Mucosa of stomach (tissue), 1 donor: ENCODE measurements around the gene CCL5.

Source experiments
- H3K27me3 ChIP-seq: one replicate; pipeline ENCODE4 v1.7.0; 2013; ENCODE audit warnings: mild to moderate bottlenecking, low read length; ENCODE audit not compliant: control insufficient read depth, insufficient read depth
- H3K36me3 ChIP-seq: one replicate; pipeline ENCODE4 v1.7.0; 2013; ENCODE audit warnings: low read length; ENCODE audit not compliant: control insufficient read depth, insufficient read depth
- H3K4me1 ChIP-seq: one replicate; pipeline ENCODE4 v1.7.0; 2013; ENCODE audit warnings: mild to moderate bottlenecking, low read length; ENCODE audit not compliant: control insufficient read depth, insufficient read depth
- H3K4me3 ChIP-seq: one replicate; pipeline ENCODE4 v1.7.0; 2013; ENCODE audit warnings: low read length
- H3K9ac ChIP-seq: one replicate; pipeline ENCODE4 v1.7.0; 2013; ENCODE audit warnings: mild to moderate bottlenecking, low read length, moderate library complexity
- H3K9me3 ChIP-seq: one replicate; pipeline ENCODE4 v1.7.0; 2013; ENCODE audit warnings: mild to moderate bottlenecking, low read length, moderate library complexity; ENCODE audit not compliant: control insufficient read depth
- donor health status: Pancreatic carcinoma.

Gene CCL5

DNA sequence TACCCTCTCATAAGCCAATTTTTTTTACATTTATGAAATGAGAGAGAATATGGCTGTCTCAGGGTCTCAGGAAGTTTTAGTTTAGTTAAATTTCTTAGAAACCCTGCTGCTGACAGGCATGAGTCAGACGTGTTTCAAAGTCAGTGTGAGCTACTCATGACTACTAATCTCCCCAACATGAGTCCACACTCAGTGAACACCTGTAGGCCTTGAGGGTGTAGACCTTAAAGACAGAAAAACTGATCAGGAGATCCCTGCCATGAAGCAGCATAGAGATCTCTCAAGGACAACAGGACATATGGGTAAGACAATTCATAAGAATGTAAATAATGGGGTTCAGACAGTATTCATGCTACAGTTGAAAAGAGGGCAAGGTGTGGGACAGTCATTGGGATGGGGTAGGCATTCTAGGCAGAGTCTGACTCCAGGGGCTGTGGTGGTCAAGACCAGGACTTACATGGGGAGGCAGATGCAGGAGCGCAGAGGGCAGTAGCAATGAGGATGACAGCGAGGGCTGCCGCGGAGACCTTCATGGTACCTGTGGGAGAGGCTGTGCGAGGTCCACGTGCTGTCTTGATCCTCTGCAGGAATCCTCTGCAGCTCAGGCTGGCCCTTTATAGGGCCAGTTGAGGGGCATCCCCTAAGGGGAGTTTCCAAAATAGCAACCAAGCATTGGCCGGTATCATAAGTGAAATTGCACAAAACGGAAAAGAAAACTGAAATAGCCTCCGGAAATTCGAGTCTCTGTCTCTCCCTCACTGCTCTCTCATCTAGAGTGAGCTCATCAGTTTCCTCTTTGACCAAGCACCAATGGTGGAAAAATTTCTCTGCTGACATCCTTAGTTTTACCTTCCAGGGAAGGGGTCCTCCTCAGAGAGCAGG, at the start of gene CCL5:
Gene CCL5, minus strand, starts transcription at position 588 of the 882 bp plus-strand sequence.
- H3K9me3 ChIP-seq = no peaks in the 10 kb centered on the region
- H3K4me3 ChIP-seq = no peak within 1 kb of the TSS
- no peaks in the 10 kb centered on the region for H3K4me1 ChIP-seq
- H3K9ac ChIP-seq = no peak within 1 kb of the TSS
- H3K36me3 ChIP-seq = no peaks in the 10 kb centered on the region
- H3K27me3 ChIP-seq = no peaks in the 10 kb centered on the region

GRCh38 chr17:35927714-35928113, 47.6 kb upstream of the CCL5 start:
- H3K27me3 ChIP-seq = no peaks in the 10 kb centered on the region
- H3K9ac ChIP-seq = no peak overlapping the region
- H3K4me1 ChIP-seq = peaks cover 5% of the 10 kb centered on the region
- no peak overlapping the region for H3K4me3 ChIP-seq
- H3K36me3 ChIP-seq = no peaks in the 10 kb centered on the region
- H3K9me3 ChIP-seq = no peaks in the 10 kb centered on the region

DNA sequence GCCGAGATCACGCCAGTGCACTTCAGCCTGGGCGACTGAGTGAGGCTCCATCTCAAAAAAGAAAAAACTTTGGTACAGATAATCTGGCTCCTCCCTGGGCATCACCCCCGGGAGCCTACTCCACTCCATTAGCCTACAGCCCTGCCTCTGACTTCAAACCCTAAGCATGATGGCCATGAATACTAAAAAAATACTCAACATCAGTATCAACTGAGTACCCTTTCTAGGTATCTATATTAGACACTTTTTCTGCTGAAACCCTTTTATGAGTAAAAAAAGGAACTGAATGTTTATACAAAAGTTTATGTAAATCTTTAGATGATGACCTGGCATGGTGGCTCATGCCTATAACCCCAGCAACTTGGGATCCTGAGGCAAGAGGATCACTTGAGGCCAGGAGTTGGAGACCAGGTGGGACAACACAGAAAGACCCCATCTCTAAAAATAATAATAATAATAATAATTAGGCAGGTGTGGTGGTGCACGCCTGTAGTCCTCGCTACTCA, 43.5 kb upstream of the CCL5 start:
- H3K4me1 ChIP-seq = no peaks in the 10 kb centered on the region
- no peak overlapping the region for H3K9ac ChIP-seq
- no peaks in the 10 kb centered on the region for H3K9me3 ChIP-seq
- H3K27me3 ChIP-seq = no peaks in the 10 kb centered on the region
- no peak overlapping the region for H3K4me3 ChIP-seq
- H3K36me3 ChIP-seq = no peaks in the 10 kb centered on the region

DNA sequence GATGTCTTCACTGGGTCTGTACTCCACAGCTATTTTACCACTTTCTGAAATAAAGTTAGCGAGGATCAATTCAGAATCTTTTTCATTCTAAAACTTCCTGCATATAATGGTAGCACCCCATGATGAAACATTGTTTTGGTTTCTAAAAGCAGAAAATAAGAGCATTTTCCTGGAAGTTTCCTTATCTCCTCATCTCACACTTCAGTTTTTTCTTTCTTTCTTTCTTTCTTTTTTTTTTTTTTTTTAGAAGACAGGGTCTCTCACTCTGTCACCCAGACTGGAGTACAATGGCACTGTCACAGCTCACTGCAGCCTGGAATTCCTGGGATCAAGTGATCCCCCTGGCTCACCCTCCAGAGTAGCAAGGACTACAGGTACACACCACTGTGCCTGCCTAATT, 40.1 kb upstream of the CCL5 start:
- no peak overlapping the region for H3K4me3 ChIP-seq
- H3K36me3 ChIP-seq = no peaks in the 10 kb centered on the region
- no peaks in the 10 kb centered on the region for H3K4me1 ChIP-seq
- H3K9me3 ChIP-seq = no peaks in the 10 kb centered on the region
- H3K9ac ChIP-seq = no peak overlapping the region
- no peaks in the 10 kb centered on the region for H3K27me3 ChIP-seq

- H3K9me3 ChIP-seq = no peaks in the 10 kb centered on the region
- H3K9ac ChIP-seq = no peak overlapping the region
- no peaks in the 10 kb centered on the region for H3K27me3 ChIP-seq
- no peaks in the 10 kb centered on the region for H3K36me3 ChIP-seq
- H3K4me3 ChIP-seq = no peak overlapping the region
- no peaks in the 10 kb centered on the region for H3K4me1 ChIP-seq
Observed at GRCh38 chr17:35918665-35919064, 38.5 kb upstream of the CCL5 start.

DNA sequence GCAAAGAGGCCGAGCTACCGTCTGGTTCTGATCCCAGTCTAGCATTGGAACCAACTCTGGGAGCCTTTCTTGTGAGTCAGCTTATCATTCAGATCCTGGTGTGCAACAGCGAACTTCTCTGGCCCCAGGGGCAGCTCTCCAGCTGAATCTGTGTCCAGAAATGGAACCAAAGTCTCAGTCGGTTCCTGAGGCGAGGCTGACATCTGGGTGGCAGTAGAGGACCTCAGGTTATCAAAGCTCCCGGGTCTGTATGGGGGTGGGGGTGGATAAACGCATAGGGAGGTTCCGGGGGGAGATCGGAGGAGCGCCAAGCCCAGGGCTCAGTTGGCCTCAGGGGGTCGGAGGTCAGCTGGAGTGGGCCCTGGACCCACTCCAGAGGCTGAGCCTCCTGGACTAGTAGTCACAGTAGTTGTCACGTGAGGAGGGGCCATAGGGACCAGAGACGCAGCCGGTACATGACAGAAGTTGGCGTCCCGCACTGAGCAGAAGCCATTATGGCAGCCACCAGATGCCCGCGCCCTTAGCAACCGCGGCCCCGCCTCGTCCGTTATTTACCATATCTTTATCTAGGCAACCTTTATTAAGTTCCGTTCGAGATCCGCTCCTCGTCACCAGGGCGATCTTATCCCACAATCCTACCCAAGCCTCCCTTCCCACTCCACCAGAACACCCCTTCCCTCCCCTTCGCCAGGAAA, 37.5 kb upstream of the CCL5 start:
- Histone ChIP-seq H3K9me3 (no peaks in the 10 kb centered on the region), H3K4me1 (no peaks in the 10 kb centered on the region), H3K4me3 (no peak overlapping the region), H3K27me3 (no peaks in the 10 kb centered on the region), H3K9ac (no peak overlapping the region), H3K36me3 (no peaks in the 10 kb centered on the region)

GRCh38 chr17:35915153-35915964, 35.2 kb upstream of the CCL5 start:
- Histone ChIP-seq H3K27me3 (no peaks in the 10 kb centered on the region), H3K4me1 (no peaks in the 10 kb centered on the region), H3K36me3 (no peaks in the 10 kb centered on the region), H3K9ac (no peak overlapping the region), H3K9me3 (no peaks in the 10 kb centered on the region), H3K4me3 (no peak overlapping the region)

GRCh38 chr17:35914354-35914753, 34.2 kb upstream of the CCL5 start:
- no peaks in the 10 kb centered on the region for H3K27me3 ChIP-seq
- no peaks in the 10 kb centered on the region for H3K4me1 ChIP-seq
- H3K9ac ChIP-seq = no peak overlapping the region
- H3K36me3 ChIP-seq = no peaks in the 10 kb centered on the region
- no peaks in the 10 kb centered on the region for H3K9me3 ChIP-seq
- H3K4me3 ChIP-seq = no peak overlapping the region

DNA sequence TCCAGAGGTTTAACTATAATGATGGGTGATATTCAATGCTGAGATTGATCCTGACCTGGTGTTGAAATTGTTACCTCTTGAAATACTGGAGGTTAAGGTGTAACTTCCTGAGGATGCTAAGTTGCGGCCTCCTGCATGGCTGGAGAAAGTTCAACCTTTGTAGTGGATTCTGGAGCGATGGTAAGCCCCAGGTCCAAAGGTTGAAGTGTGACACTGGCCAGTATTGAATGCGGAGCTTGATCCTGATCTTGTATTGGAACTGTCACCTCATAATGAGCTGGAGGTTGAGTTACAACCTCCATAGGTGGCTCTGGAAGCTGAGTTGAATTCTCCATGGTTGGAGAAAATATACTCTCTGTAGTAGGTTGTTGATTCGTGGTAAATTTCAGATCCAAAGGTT, 33.4 kb upstream of the CCL5 start:
- Histone ChIP-seq H3K4me3 (no peak overlapping the region), H3K36me3 (no peaks in the 10 kb centered on the region), H3K9ac (no peak overlapping the region), H3K9me3 (no peaks in the 10 kb centered on the region), H3K27me3 (no peaks in the 10 kb centered on the region), H3K4me1 (no peaks in the 10 kb centered on the region)

- H3K9me3 ChIP-seq = no peaks in the 10 kb centered on the region
- H3K9ac ChIP-seq = no peak overlapping the region
- H3K4me3 ChIP-seq = no peak overlapping the region
- H3K36me3 ChIP-seq = no peaks in the 10 kb centered on the region
- no peaks in the 10 kb centered on the region for H3K4me1 ChIP-seq
- no peaks in the 10 kb centered on the region for H3K27me3 ChIP-seq
Observed at GRCh38 chr17:35912942-35913341, 32.8 kb upstream of the CCL5 start.

DNA sequence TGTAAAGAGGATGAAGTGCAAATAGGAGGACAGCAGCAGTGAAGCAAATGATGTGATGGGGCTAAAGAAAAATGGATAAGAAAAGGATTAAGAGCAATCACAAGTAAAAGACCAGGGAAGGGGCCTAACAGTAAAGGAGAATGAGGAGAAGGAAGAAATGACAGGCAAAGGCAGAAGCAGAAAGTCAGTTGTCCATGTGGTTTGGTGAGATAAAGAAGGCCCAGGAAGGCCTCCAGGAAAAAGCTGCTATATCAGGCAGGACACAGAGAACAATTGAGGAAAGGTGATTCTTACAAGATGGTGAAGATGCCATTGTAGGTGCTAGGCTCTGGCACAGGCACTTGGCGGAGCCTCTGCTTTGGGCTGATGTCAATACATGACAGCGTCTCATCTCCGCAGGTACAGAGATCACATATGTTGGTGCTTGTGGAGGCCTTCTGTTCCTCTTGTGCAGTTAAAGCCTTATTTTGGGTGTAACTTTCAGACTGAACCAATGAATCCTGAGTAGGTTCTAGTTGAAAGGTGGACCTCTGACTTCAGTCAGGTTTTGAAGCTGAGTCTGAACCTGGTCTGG, 32.3 kb upstream of the CCL5 start:
- Histone ChIP-seq H3K4me3 (no peak overlapping the region), H3K36me3 (no peaks in the 10 kb centered on the region), H3K4me1 (no peaks in the 10 kb centered on the region), H3K9ac (no peak overlapping the region), H3K27me3 (no peaks in the 10 kb centered on the region), H3K9me3 (no peaks in the 10 kb centered on the region)
